HEK293 (cell line): ENCODE measurements around the gene MVB12B.

Experiments
- CTCF ChIA-PET: fragments of 350-600 bp; formaldehyde crosslinking; extraction: SDS; loops from one replicate; lab custom pipeline; 2021; ENCODE audit warnings: antibody characterized with exemption; lab: Yijun Ruan, JAX
- POLR2A ChIA-PET: fragments of 300-600 bp; formaldehyde crosslinking; extraction: SDS; loops from one replicate; lab custom pipeline; 2020; ENCODE audit warnings: antibody characterized with exemption, inconsistent platforms; lab: Yijun Ruan, JAX
- H3K27ac ChIP-seq: fragments of 200-500 bp; sonication (Bioruptor generic); 2 replicates; pipeline ENCODE4 v1.5.1; 2014; ENCODE audit warnings: low read depth, low read length, control low read depth, inconsistent platforms; ENCODE audit errors: extremely low read depth
- H3K36me3 ChIP-seq, 2 experiments: fragments of 200-500 bp in 1 of 2; sonication (Bioruptor generic) in 1 of 2; 1 replicate in 1 of 2; 2 replicates in 1 of 2; pipeline ENCODE4 v1.5.1; 2014 to 2017; ENCODE audit warnings: inconsistent platforms in 2 of 2, low read length in 2 of 2; ENCODE audit not compliant: control insufficient read depth in 2 of 2, insufficient read depth in 1 of 2
- H3K4me1 ChIP-seq: fragments of 200-500 bp; sonication (Bioruptor generic); 2 replicates; pipeline ENCODE4 v1.5.1; 2014; ENCODE audit warnings: mild to moderate bottlenecking, low read length, inconsistent platforms; ENCODE audit not compliant: control insufficient read depth, insufficient read depth
- H3K4me3 ChIP-seq: 2 replicates; pipeline ENCODE4 v1.5.1; 2011; ENCODE audit warnings: low read depth, mild to moderate bottlenecking, control low read depth, low read length, moderate library complexity
- H3K9me3 ChIP-seq: fragments of 200-500 bp; sonication (Bioruptor generic); 2 replicates; pipeline ENCODE4 v1.5.1; 2014; ENCODE audit warnings: low read depth, low read length, inconsistent platforms; ENCODE audit not compliant: control insufficient read depth, insufficient read depth
- GLIS1 ChIP-seq: fragments of 450-650 bp; formaldehyde crosslinking; IDR thresholded peaks from 2 replicates; pipeline ENCODE4 v1.5.1; 2016; ENCODE audit warnings: missing biosample characterization, missing genetic modification characterization
- KLF9 ChIP-seq: fragments of 450-650 bp; formaldehyde crosslinking; IDR thresholded peaks from 2 replicates; pipeline ENCODE4 v1.5.1; 2016; ENCODE audit warnings: missing biosample characterization, missing genetic modification characterization, low read depth
- MEIS1 ChIP-seq: sonication (generic); formaldehyde crosslinking; IDR thresholded peaks from 2 replicates; pipeline ENCODE4 v1.8.1; 2022; ENCODE audit warnings: missing genetic modification reagents, mild to moderate bottlenecking, borderline replicate concordance
- SCRT2 ChIP-seq: fragments of 450-650 bp; formaldehyde crosslinking; IDR thresholded peaks from 2 replicates; pipeline ENCODE4 v1.5.1; 2016; ENCODE audit warnings: missing biosample characterization, missing genetic modification characterization
- ZBTB1 ChIP-seq: fragments of 450-650 bp; formaldehyde crosslinking; IDR thresholded peaks from 2 replicates; pipeline ENCODE4 v1.5.1; 2016; ENCODE audit warnings: missing biosample characterization, missing genetic modification characterization
- ZBTB20 ChIP-seq: fragments of 450-650 bp; formaldehyde crosslinking; IDR thresholded peaks from 2 replicates; pipeline ENCODE4 v1.5.1; 2016; ENCODE audit warnings: missing biosample characterization, missing genetic modification characterization
- ZBTB48 ChIP-seq: fragments of 450-650 bp; formaldehyde crosslinking; IDR thresholded peaks from 2 replicates; pipeline ENCODE4 v1.5.1; 2016; ENCODE audit warnings: missing biosample characterization, missing genetic modification characterization
- ZNF114 ChIP-seq: fragments of 450-650 bp; formaldehyde crosslinking; IDR thresholded peaks from 2 replicates; pipeline ENCODE4 v1.5.0; 2017; ENCODE audit warnings: missing biosample characterization, missing genetic modification characterization
- ZNF138 ChIP-seq: fragments of 450-650 bp; formaldehyde crosslinking; IDR thresholded peaks from 2 replicates; pipeline ENCODE4 v1.5.1; 2016; ENCODE audit warnings: missing biosample characterization, missing genetic modification characterization, borderline replicate concordance
- ZNF140 ChIP-seq: fragments of 450-650 bp; formaldehyde crosslinking; IDR thresholded peaks from 2 replicates; pipeline ENCODE4 v1.5.1; 2016; ENCODE audit warnings: missing biosample characterization, missing genetic modification characterization
- ZNF146 ChIP-seq: fragments of 450-650 bp; formaldehyde crosslinking; IDR thresholded peaks from 2 replicates; pipeline ENCODE4 v1.5.1; 2016; ENCODE audit warnings: missing biosample characterization, missing genetic modification characterization
- ZNF16 ChIP-seq: fragments of 450-650 bp; formaldehyde crosslinking; IDR thresholded peaks from 2 replicates; pipeline ENCODE4 v1.5.1; 2016; ENCODE audit warnings: low read depth, missing biosample characterization, missing genetic modification characterization
- ZNF24 ChIP-seq: fragments of 450-650 bp; formaldehyde crosslinking; IDR thresholded peaks from 2 replicates; pipeline ENCODE4 v1.5.1; 2016; ENCODE audit warnings: missing biosample characterization, missing genetic modification characterization
- ZNF354C ChIP-seq: fragments of 450-650 bp; formaldehyde crosslinking; IDR thresholded peaks from 2 replicates; pipeline ENCODE4 v1.5.1; 2016; ENCODE audit warnings: missing biosample characterization, missing genetic modification characterization, low read depth, borderline replicate concordance
- ZNF501 ChIP-seq: fragments of 450-650 bp; formaldehyde crosslinking; IDR thresholded peaks from 2 replicates; pipeline ENCODE4 v1.5.1; 2016; ENCODE audit warnings: missing biosample characterization, missing genetic modification characterization
- ZNF555 ChIP-seq: fragments of 450-650 bp; formaldehyde crosslinking; conservative IDR thresholded peaks from 2 replicates; pipeline ENCODE4 v1.5.1; 2017; ENCODE audit warnings: missing biosample characterization, mild to moderate bottlenecking, missing genetic modification characterization, inconsistent platforms
- ZNF707 ChIP-seq: fragments of 450-650 bp; formaldehyde crosslinking; IDR thresholded peaks from 2 replicates; pipeline ENCODE4 v1.5.1; 2016; ENCODE audit warnings: missing biosample characterization, missing genetic modification characterization
- ZNF837 ChIP-seq: fragments of 450-650 bp; formaldehyde crosslinking; IDR thresholded peaks from 2 replicates; pipeline ENCODE4 v1.5.1; 2016; ENCODE audit warnings: missing biosample characterization, missing genetic modification characterization
- TF ChIP-seq, protein P1 (sequence below): fragments of 450-650 bp; formaldehyde crosslinking; IDR thresholded peaks from 2 replicates; pipeline ENCODE4 v1.5.1; 2016; ENCODE audit warnings: missing biosample characterization, missing genetic modification characterization
- TF ChIP-seq, protein P2 (sequence below): fragments of 450-650 bp; formaldehyde crosslinking; IDR thresholded peaks from 2 replicates; pipeline ENCODE4; 2016; ENCODE audit warnings: missing biosample characterization, missing genetic modification characterization
- TF ChIP-seq, protein P3 (sequence below): fragments of 450-650 bp; formaldehyde crosslinking; IDR thresholded peaks from 2 replicates; pipeline ENCODE4 v1.5.1; 2016; ENCODE audit warnings: missing biosample characterization, missing genetic modification characterization
- TF ChIP-seq, protein P4 (sequence below): fragments of 450-650 bp; formaldehyde crosslinking; IDR thresholded peaks from 2 replicates; pipeline ENCODE4 v1.5.1; 2017; ENCODE audit warnings: missing biosample characterization, missing genetic modification characterization

MVB12B gene

DNA sequence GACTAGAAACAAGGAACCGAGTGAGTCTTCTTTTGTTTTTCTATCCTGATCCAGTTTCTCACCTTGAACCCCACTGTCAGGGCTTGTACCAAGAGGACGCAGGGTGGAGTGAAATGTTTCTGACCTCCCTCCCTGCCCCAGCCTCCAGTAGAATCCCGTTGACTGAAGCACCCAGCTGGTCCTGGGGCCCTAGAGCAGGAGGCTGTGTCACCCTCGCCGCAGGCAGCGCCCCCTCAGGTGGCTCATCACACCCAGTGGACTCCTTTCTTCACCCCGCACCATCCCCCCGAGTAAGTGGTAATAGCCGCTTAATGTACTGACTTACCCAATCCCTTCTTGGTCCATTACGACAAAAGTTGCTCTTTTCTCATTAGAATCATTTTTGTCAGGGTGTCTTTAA lies 53.8 kb downstream of the MVB12B start:
- Histone ChIP-seq H3K36me3 (peaks cover 0 to 6% of the 10 kb centered on the region in 2 experiments; a peak in 1 of 3 replicates), H3K4me1 (peaks cover 5% of the 10 kb centered on the region), H3K9me3 (no peaks in the 10 kb centered on the region), H3K4me3 (no peak overlapping the region), H3K27ac (no peak overlapping the region)
- CTCF ChIA-PET: interaction anchor here (0.6 to 2.9 kb wide), 2 partner anchors 18 to 479 kb away, joined by 12 read pairs; no protein-coding TSS in a partner anchor
- TF ChIP-seq, protein P1, sequence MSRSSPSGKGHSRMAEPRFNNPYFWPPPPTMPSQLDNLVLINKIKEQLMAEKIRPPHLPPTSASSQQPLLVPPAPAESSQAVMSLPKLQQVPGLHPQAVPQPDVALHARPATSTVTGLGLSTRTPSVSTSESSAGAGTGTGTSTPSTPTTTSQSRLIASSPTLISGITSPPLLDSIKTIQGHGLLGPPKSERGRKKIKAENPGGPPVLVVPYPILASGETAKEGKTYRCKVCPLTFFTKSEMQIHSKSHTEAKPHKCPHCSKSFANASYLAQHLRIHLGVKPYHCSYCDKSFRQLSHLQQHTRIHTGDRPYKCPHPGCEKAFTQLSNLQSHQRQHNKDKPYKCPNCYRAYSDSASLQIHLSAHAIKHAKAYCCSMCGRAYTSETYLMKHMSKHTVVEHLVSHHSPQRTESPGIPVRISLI: no peak
- TF ChIP-seq ZBTB20 (tag by site-specific recombination): no peak
- no peak for TF ChIP-seq ZNF555 (tag by site-specific recombination)
- TF ChIP-seq, protein P2, sequence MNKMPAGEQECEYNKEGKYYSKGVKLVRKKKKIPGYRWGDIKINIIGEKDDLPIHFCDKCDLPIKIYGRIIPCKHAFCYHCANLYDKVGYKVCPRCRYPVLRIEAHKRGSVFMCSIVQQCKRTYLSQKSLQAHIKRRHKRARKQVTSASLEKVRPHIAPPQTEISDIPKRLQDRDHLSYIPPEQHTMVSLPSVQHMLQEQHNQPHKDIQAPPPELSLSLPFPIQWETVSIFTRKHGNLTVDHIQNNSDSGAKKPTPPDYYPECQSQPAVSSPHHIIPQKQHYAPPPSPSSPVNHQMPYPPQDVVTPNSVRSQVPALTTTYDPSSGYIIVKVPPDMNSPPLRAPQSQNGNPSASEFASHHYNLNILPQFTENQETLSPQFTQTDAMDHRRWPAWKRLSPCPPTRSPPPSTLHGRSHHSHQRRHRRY (tag by site-specific recombination): no peak
- POLR2A ChIA-PET: interaction anchor here (0.6 kb wide), 1 partner anchor 938 kb away, joined by 9 read pairs; no protein-coding TSS in a partner anchor

DNA sequence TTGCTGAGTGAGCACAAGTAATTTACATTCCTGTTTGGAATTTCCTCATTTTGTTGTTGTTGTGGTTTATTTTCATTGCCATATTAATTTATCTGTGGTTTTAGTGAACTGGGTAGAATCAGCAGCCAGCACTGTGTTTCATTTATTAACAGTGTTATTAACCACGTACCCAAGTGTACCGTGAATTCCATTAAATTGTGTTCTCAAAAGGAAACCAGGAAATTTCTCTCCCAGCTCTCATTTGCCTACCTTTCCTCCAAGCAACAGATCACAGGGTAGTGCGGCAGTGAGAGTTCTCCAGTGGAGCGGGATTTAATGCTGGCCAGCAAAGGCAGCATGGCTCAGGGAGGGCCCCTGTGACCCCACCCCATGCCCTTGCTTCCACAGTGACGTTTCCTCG lies 54.6 kb downstream of the MVB12B start:
- 0 out of 2 replicates have a peak, but pooled peaks cover 2% of the 10 kb centered on the region for H3K4me1 ChIP-seq
- TF ChIP-seq ZNF16 (no peak), ZNF138 (tag by site-specific recombination) (no peak), ZNF707 (tag by site-specific recombination) (no peak), ZNF114 (tag by site-specific recombination) (no peak)
- H3K27ac ChIP-seq: no peak overlapping the region
- H3K36me3 ChIP-seq: peaks cover 0 to 8% of the 10 kb centered on the region in 2 experiments; a peak in 1 of 3 replicates
- no peak overlapping the region for H3K4me3 ChIP-seq
- ChIA-PET POLR2A (no interaction called here), CTCF (interaction anchor here (2.9 kb wide), 1 partner anchor 18 kb away, joined by 12 read pairs; no protein-coding TSS in a partner anchor)
- H3K9me3 ChIP-seq: no peaks in the 10 kb centered on the region

DNA sequence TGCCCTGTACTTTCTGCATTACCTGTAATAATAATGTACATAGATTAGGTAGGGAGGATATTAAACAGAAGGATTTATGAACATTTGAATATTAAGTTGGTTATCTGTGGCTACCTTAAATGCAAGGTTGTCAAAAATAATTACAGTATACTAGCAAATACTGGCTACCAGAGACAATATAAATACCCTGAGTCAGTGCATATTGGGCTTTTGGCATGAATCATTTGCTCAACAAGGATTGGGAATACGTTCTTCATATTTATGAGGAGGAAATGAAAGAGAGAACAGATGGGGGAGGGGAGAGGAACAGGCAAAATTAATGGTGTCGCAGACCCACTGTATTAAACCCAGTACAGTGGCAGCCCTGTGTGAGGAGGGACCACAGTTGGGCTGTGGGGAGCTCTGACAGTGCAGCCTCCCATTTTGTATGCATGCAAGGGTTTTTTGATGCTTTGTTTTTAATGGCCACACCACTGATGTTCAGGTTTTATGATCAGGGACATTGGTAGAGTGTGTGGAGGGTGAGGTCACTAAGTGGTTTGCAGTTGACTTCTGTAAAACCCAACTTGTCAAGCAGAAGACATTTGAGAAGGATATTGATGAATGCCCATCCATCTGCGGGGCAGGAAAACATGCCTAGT lies 56.9 kb downstream of the MVB12B start:
- H3K27ac ChIP-seq: no peak overlapping the region
- H3K36me3 ChIP-seq: peaks cover 3 to 29% of the 10 kb centered on the region in 2 experiments; a peak in 2 of 3 replicates
- ChIA-PET POLR2A (no interaction called here), CTCF (interaction anchor here (0.7 to 1.1 kb wide), 2 partner anchors 15 to 53 kb away, joined by 3 to 8 read pairs; no protein-coding TSS in a partner anchor)
- no peaks in the 10 kb centered on the region for H3K4me1 ChIP-seq
- H3K9me3 ChIP-seq: no peaks in the 10 kb centered on the region
- no peak overlapping the region for H3K4me3 ChIP-seq
- TF ChIP-seq, protein P3, sequence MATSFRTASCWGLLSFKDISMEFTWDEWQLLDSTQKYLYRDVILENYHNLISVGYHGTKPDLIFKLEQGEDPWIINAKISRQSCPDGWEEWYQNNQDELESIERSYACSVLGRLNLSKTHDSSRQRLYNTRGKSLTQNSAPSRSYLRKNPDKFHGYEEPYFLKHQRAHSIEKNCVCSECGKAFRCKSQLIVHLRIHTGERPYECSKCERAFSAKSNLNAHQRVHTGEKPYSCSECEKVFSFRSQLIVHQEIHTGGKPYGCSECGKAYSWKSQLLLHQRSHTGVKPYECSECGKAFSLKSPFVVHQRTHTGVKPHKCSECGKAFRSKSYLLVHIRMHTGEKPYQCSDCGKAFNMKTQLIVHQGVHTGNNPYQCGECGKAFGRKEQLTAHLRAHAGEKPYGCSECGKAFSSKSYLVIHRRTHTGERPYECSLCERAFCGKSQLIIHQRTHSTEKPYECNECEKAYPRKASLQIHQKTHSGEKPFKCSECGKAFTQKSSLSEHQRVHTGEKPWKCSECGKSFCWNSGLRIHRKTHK (tag by site-specific recombination): no peak
- TF ChIP-seq ZNF146: no peak
- TF ChIP-seq SCRT2: no peak
- no peak for TF ChIP-seq MEIS1 (CRISPR knock-in tag)
- TF ChIP-seq ZNF138 (tag by site-specific recombination): no peak
- TF ChIP-seq ZNF354C (tag by site-specific recombination): no peak
- TF ChIP-seq ZNF140 (tag by site-specific recombination): no peak
- TF ChIP-seq, protein P4, sequence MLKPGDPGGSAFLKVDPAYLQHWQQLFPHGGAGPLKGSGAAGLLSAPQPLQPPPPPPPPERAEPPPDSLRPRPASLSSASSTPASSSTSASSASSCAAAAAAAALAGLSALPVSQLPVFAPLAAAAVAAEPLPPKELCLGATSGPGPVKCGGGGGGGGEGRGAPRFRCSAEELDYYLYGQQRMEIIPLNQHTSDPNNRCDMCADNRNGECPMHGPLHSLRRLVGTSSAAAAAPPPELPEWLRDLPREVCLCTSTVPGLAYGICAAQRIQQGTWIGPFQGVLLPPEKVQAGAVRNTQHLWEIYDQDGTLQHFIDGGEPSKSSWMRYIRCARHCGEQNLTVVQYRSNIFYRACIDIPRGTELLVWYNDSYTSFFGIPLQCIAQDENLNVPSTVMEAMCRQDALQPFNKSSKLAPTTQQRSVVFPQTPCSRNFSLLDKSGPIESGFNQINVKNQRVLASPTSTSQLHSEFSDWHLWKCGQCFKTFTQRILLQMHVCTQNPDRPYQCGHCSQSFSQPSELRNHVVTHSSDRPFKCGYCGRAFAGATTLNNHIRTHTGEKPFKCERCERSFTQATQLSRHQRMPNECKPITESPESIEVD (tag by site-specific recombination): no peak
- no peak for TF ChIP-seq GLIS1 (tag by site-specific recombination)
- TF ChIP-seq ZNF837 (tag by site-specific recombination): no peak
- no peak for TF ChIP-seq ZNF24 (tag by site-specific recombination)
- TF ChIP-seq ZNF501 (tag by site-specific recombination): no peak
- no peak for TF ChIP-seq ZBTB48 (tag by site-specific recombination)
- TF ChIP-seq KLF9 (tag by site-specific recombination): no peak
- TF ChIP-seq, protein P2 (tag by site-specific recombination): no peak
- TF ChIP-seq ZBTB1 (tag by site-specific recombination): no peak
